ENCODE data around the gene BCAT1.

BCAT1 gene

GRCh38 chr12:24954261-24954660 lies 5.4 kb upstream of the BCAT1 start:
- H3K36me3 ChIP-seq, result no peaks in the 10 kb centered on the region
- no peak overlapping the region for H3K4me3 ChIP-seq (ENCODE audit: low read depth, low read length)
- 0 out of 2 replicates have a peak, but pooled peaks cover 6% of the 10 kb centered on the region for H3K4me1 ChIP-seq
- H3K27me3 ChIP-seq, result no peaks in the 10 kb centered on the region
- TF ChIP-seq, protein P1, sequence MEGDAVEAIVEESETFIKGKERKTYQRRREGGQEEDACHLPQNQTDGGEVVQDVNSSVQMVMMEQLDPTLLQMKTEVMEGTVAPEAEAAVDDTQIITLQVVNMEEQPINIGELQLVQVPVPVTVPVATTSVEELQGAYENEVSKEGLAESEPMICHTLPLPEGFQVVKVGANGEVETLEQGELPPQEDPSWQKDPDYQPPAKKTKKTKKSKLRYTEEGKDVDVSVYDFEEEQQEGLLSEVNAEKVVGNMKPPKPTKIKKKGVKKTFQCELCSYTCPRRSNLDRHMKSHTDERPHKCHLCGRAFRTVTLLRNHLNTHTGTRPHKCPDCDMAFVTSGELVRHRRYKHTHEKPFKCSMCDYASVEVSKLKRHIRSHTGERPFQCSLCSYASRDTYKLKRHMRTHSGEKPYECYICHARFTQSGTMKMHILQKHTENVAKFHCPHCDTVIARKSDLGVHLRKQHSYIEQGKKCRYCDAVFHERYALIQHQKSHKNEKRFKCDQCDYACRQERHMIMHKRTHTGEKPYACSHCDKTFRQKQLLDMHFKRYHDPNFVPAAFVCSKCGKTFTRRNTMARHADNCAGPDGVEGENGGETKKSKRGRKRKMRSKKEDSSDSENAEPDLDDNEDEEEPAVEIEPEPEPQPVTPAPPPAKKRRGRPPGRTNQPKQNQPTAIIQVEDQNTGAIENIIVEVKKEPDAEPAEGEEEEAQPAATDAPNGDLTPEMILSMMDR (IDR thresholded peaks at IDR 0.05; ENCODE audit: low read depth, low read length), result no peak
- DNase-seq, result no peak
- H3K9me3 ChIP-seq, result no peaks in the 10 kb centered on the region

GRCh38 chr12:24952389-24952788 lies 3.5 kb upstream of the BCAT1 start:
- Histone ChIP-seq H3K4me3 (ENCODE audit: low read depth, low read length) (no peak overlapping the region), H3K9me3 (no peaks in the 10 kb centered on the region), H3K36me3 (no peaks in the 10 kb centered on the region; the same call in 1 of the 2 replicates), H3K4me1 (0 out of 2 replicates have a peak, but pooled peaks cover 7% of the 10 kb centered on the region), H3K27me3 (no peaks in the 10 kb centered on the region)
- no peak for DNase-seq
- TF ChIP-seq, protein P1 (IDR thresholded peaks at IDR 0.05; ENCODE audit: low read depth, low read length), result no peak

DNA sequence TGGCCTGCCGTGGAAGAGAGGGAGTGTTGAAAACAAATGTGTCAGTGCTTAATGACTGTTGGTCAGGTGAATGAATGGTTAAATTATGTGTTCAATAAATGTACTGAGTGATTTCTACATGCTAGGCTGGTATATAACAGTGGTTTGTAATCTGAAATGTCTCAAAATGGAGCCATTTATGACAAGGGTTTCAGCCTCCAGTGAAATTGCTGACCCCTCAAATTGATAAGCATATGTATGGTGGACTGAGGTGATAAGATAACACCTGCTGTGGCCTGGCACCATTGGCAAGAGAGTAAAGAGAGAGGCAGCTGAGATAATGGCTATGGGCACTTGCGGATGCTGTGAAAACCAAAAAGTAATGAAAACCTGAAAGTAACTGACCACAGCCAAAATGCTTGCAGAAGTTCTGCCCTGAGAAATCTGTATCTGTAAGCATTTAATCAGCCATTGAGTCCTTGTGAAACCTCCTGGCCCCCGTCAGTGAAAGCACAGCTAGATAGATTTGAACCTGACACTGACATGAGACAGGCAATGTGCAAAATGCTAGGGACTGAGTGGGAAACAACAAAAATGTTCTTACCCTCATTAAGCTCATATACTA lies 1.4 kb upstream of the BCAT1 start:
- Histone ChIP-seq H3K4me3 (ENCODE audit: low read depth, low read length) (no peak overlapping the region), H3K27me3 (no peaks in the 10 kb centered on the region), H3K36me3 (peaks cover 11% of the 10 kb centered on the region), H3K4me1 (peaks cover 15% of the 10 kb centered on the region), H3K9me3 (no peaks in the 10 kb centered on the region)
- no peak for DNase-seq
- TF ChIP-seq, protein P1 (IDR thresholded peaks at IDR 0.05; ENCODE audit: low read depth, low read length), result no peak

- Histone ChIP-seq H3K4me1 (peaks cover 17% of the 10 kb centered on the region), H3K9me3 (no peaks in the 10 kb centered on the region), H3K4me3 (ENCODE audit: low read depth, low read length) (peak overlapping the region; percentile 95), H3K27me3 (no peaks in the 10 kb centered on the region), H3K36me3 (peaks cover 27% of the 10 kb centered on the region)
- TF ChIP-seq, protein P1 (IDR thresholded peaks at IDR 0.05; ENCODE audit: low read depth, low read length), result no peak
- peak; percentile 28 for DNase-seq
These were observed 513 bp downstream of the BCAT1 start for GRCh38 chr12:24948420-24948756.

DNA sequence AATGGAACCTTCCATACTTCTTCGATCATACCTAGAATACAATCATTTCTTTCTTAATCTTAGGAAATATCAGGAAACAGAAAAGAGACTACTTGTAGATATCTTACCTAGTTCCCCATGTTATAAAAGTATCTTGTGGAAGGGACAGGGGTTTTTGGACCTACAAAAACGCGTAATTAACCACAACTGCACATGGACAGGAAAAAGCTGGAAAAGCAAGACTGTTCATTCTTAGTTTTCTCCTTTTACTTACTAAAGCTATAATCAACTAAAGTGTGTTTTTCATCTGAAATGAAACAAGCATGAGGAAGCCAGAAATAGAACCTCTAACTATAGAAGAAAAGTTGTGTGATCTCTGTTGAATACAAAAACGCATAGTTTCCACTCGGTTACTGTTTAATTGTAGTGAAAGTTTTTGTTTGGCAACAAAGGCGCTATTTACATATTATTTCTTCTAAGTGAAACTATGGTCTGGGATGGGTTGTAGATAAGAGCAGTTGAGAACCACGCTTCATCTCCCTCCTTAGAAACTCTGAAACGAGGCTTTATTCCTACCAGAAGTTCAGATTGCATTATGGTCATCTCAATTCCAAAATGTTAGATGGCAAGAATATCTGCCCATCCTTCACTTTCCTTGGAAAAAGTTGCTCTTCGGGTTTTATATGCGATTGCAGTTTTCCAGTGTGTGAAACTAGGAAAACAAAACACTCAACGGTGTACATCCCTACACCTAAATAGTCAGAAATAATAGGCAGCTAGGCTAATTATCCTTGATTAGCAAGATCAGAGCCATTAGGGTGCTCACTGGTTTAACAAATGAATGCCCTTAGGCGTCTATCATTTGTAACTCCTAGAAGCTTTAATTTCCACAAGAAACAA lies 1.1 kb downstream of the BCAT1 start:
- Histone ChIP-seq H3K27me3 (no peaks in the 10 kb centered on the region), H3K4me3 (ENCODE audit: low read depth, low read length) (peak overlapping the region; percentile 95), H3K4me1 (peaks cover 17% of the 10 kb centered on the region), H3K9me3 (no peaks in the 10 kb centered on the region), H3K36me3 (peaks cover 31% of the 10 kb centered on the region)
- no peak for DNase-seq
- TF ChIP-seq, protein P1 (IDR thresholded peaks at IDR 0.05; ENCODE audit: low read depth, low read length), result no peak

DNA sequence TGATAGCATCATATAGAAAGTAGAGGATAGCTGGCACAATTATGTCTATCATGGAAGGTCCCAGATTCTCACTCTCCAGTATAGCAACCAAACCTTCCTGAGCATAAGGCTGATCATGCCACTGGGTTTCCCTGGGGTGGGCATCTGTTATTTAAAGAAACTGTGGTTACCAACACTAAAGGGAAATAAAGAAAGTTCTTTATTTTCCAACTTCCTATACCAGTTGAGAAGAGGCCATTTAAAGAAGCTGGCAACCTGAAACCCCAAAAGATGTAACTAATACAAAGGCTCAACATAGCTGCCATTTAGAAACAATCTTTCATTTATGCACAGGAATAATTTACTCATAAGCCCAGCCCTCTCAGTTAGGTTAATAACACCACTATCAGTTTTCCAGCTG lies 3.1 kb downstream of the BCAT1 start:
- Histone ChIP-seq H3K4me3 (ENCODE audit: low read depth, low read length) (peak overlapping the region; percentile 95), H3K9me3 (no peaks in the 10 kb centered on the region), H3K4me1 (peaks cover 17% of the 10 kb centered on the region), H3K27me3 (no peaks in the 10 kb centered on the region), H3K36me3 (peaks cover 47% of the 10 kb centered on the region)
- DNase-seq, result no peak
- TF ChIP-seq, protein P1 (IDR thresholded peaks at IDR 0.05; ENCODE audit: low read depth, low read length), result no peak
